Measurements from ENCODE around the gene S100A4.

Gene S100A4

DNA sequence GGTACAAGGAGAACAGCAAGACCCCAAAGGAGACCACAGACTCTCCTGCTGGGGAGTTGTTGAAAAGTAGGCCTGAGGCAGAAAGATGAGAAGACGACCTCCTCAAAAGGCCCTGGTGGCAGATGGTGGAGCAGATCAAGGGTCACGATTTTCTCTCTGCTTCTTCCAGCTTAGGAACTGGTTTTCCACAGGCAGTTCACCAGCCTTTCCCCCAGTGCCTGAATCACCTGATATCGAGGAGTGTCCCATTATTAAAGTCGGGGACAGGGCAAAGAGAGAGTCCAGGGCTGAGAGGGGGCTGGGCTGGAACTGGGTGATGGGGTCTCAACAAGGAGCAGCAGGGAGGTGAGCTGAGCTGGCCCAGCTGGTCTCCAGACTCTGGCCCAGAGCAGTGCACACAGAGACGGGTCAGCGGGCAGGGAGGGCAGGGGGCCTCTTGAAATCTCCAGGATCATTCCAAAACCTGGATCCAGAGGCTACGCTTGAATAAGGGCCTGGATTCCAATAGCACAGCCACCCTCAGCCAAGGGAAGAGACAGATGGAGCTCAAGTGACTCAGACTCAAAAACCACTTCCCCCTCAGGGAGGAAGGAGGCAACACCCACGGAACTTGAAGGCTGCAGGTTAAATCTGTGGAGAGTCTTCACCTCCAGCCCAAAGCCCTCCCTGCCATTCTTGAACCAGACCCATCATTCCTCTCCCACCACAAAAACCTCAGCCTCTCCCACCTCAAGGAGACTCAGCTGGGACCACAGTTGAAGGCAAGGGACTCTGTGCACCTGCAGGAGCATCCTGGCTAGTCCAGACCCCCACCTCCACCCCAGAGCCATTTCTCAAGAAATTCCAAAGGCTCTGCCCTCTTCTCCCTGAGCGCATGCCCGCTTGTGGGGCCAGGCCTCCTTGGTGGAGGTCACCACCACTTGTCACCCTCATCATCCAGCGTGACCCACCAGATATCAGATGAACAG is 4.9 kb downstream of the S100A4 start, which contains the start of gene S100A5:
TSS of gene S100A5 (minus strand) at position 541 of the 968 bp plus-strand sequence. CDS start 743 bp downstream, outside the sequence.
- Histone ChIP-seq H3K4me3 (ENCODE audit: insufficient read depth, low read depth, low read length) (no peak within 1 kb of the TSS), H3K36me3 (ENCODE audit: control insufficient read depth, insufficient read depth, low read length) (no peaks in the 10 kb centered on the region), H3K4me1 (ENCODE audit: control insufficient read depth, insufficient read depth, low read length) (peaks cover 23% of the 10 kb centered on the region), H3K9me3 (ENCODE audit: control insufficient read depth, low read length) (no peaks in the 10 kb centered on the region), H3K27ac (ENCODE audit: insufficient read depth, low read depth, low read length, poor library complexity, severe bottlenecking) (no peak within 1 kb of the TSS), H3K27me3 (ENCODE audit: control insufficient read depth, insufficient read depth, low read length, poor library complexity, severe bottlenecking) (peaks cover 4% of the 10 kb centered on the region)
- 88 to 91% methylated on average over 11 of the region's 11 CpGs for WGBS, 2 experiments

- Histone ChIP-seq H3K27ac (ENCODE audit: insufficient read depth, low read depth, low read length, poor library complexity, severe bottlenecking) (no peak overlapping the region), H3K4me3 (ENCODE audit: insufficient read depth, low read depth, low read length) (no peak overlapping the region), H3K36me3 (ENCODE audit: control insufficient read depth, insufficient read depth, low read length) (no peaks in the 10 kb centered on the region), H3K4me1 (ENCODE audit: control insufficient read depth, insufficient read depth, low read length) (peaks cover 14% of the 10 kb centered on the region), H3K9me3 (ENCODE audit: control insufficient read depth, low read length) (no peaks in the 10 kb centered on the region), H3K27me3 (ENCODE audit: control insufficient read depth, insufficient read depth, low read length, poor library complexity, severe bottlenecking) (peaks cover 4% of the 10 kb centered on the region)
- WGBS, 2 experiments = 95 to 97% methylated on average over 2 to 3 of the region's 4 CpGs
These were observed 6.1 kb downstream of the S100A4 start for GRCh38 chr1:153539395-153540093.

DNA sequence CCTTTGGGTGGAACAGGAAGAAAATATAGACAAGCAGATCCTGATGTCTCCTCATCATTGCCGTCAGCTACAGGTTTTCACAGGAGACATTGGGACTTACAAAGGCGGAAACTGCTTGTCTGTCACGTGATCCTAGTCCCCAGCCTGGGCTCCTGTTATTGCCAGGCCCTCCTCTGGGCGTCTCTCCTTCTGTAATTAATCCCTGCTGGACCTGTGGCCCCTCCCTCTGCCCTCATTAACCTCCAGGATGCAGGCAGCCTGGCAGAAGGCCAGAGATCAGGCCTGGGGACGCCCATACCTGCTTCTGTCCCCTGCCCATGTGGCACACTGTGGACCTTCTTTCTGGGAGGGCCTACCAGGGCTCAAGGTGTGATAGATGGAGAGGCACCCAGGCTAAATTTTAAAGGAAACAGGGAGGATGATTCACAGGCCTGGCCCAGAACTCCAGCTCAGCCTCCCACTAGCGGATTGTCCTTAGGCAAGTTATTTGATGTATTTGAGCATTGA is 7.2 kb downstream of the S100A4 start:
- peaks cover 10% of the 10 kb centered on the region for H3K4me1 ChIP-seq (ENCODE audit: control insufficient read depth, insufficient read depth, low read length)
- H3K4me3 ChIP-seq (ENCODE audit: insufficient read depth, low read depth, low read length) = no peak overlapping the region
- no peaks in the 10 kb centered on the region for H3K9me3 ChIP-seq (ENCODE audit: control insufficient read depth, low read length)
- no peaks in the 10 kb centered on the region for H3K36me3 ChIP-seq (ENCODE audit: control insufficient read depth, insufficient read depth, low read length)
- WGBS, 2 experiments = 34 to 36% methylated on average over 6 of the region's 6 CpGs
- no peak overlapping the region for H3K27ac ChIP-seq (ENCODE audit: insufficient read depth, low read depth, low read length, poor library complexity, severe bottlenecking)
- peaks cover 4% of the 10 kb centered on the region for H3K27me3 ChIP-seq (ENCODE audit: control insufficient read depth, insufficient read depth, low read length, poor library complexity, severe bottlenecking)

- WGBS, 2 experiments = 96 to 97% methylated on average over 6 of the region's 6 CpGs
- Histone ChIP-seq H3K27me3 (ENCODE audit: control insufficient read depth, insufficient read depth, low read length, poor library complexity, severe bottlenecking) (peaks cover 4% of the 10 kb centered on the region), H3K4me3 (ENCODE audit: insufficient read depth, low read depth, low read length) (no peak overlapping the region), H3K9me3 (ENCODE audit: control insufficient read depth, low read length) (no peaks in the 10 kb centered on the region), H3K27ac (ENCODE audit: insufficient read depth, low read depth, low read length, poor library complexity, severe bottlenecking) (no peak overlapping the region), H3K36me3 (ENCODE audit: control insufficient read depth, insufficient read depth, low read length) (no peaks in the 10 kb centered on the region), H3K4me1 (ENCODE audit: control insufficient read depth, insufficient read depth, low read length) (peaks cover 17% of the 10 kb centered on the region)
These were observed 8.3 kb downstream of the S100A4 start for GRCh38 chr1:153537376-153537730.

GRCh38 chr1:153536671-153537375 is 8.8 kb downstream of the S100A4 start:
- WGBS, 2 experiments = 90 to 94% methylated on average over 9 of the region's 9 CpGs
- H3K27me3 ChIP-seq (ENCODE audit: control insufficient read depth, insufficient read depth, low read length, poor library complexity, severe bottlenecking) = peaks cover 4% of the 10 kb centered on the region
- peaks cover 18% of the 10 kb centered on the region for H3K4me1 ChIP-seq (ENCODE audit: control insufficient read depth, insufficient read depth, low read length)
- no peaks in the 10 kb centered on the region for H3K36me3 ChIP-seq (ENCODE audit: control insufficient read depth, insufficient read depth, low read length)
- no peaks in the 10 kb centered on the region for H3K9me3 ChIP-seq (ENCODE audit: control insufficient read depth, low read length)
- no peak overlapping the region for H3K4me3 ChIP-seq (ENCODE audit: insufficient read depth, low read depth, low read length)
- no peak overlapping the region for H3K27ac ChIP-seq (ENCODE audit: insufficient read depth, low read depth, low read length, poor library complexity, severe bottlenecking)

DNA sequence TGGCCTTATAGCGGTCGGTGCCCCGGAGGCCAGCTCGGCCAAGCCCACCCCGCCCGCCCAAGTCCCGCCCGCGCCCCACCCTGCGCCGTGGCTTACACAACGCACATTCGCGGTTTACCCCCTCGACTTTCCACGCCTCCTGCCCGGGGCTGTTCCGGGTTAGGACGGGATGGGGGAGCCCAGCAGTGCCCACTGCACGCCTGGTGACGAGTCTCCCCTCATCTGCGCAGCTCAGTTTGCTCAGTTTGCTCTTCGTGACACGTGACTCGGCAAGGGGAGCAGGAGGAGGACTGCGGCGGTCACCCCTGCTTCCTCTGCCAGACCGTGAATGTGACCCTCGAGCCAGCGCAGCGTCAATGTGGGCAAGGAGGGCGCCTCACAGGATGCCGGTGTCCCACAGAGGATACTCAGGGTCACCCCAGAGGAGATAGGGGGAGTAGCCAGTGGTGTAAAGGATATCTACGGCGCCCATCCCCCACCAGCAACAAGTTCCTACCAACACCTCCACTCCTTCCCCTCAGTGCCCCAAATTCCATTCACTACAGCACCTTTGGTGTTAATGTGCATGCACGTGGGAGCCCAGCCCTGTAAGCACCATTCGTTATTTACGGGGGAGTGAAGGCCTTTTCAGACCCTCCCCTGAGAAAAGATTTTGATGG is 9.5 kb downstream of the S100A4 start:
- Histone ChIP-seq H3K4me3 (ENCODE audit: insufficient read depth, low read depth, low read length) (peak overlapping the region; percentile 10), H3K9me3 (ENCODE audit: control insufficient read depth, low read length) (no peaks in the 10 kb centered on the region), H3K27ac (ENCODE audit: insufficient read depth, low read depth, low read length, poor library complexity, severe bottlenecking) (no peak overlapping the region), H3K36me3 (ENCODE audit: control insufficient read depth, insufficient read depth, low read length) (no peaks in the 10 kb centered on the region), H3K4me1 (ENCODE audit: control insufficient read depth, insufficient read depth, low read length) (peaks cover 18% of the 10 kb centered on the region), H3K27me3 (ENCODE audit: control insufficient read depth, insufficient read depth, low read length, poor library complexity, severe bottlenecking) (peaks cover 4% of the 10 kb centered on the region)
- 65 to 68% methylated on average over 38 of the region's 38 CpGs for WGBS, 2 experiments

GRCh38 chr1:153535242-153536011 is 10.2 kb downstream of the S100A4 start, which contains the start of gene S100A6:
S100A6 (minus strand) TSS chr1:153535991; CDS start chr1:153535339, 652 bp downstream.
- Histone ChIP-seq H3K4me3 (ENCODE audit: insufficient read depth, low read depth, low read length) (peak within 1 kb of the TSS; percentile 10), H3K4me1 (ENCODE audit: control insufficient read depth, insufficient read depth, low read length) (peaks cover 18% of the 10 kb centered on the region), H3K36me3 (ENCODE audit: control insufficient read depth, insufficient read depth, low read length) (no peaks in the 10 kb centered on the region), H3K27me3 (ENCODE audit: control insufficient read depth, insufficient read depth, low read length, poor library complexity, severe bottlenecking) (peaks cover 4% of the 10 kb centered on the region), H3K27ac (ENCODE audit: insufficient read depth, low read depth, low read length, poor library complexity, severe bottlenecking) (no peak within 1 kb of the TSS), H3K9me3 (ENCODE audit: control insufficient read depth, low read length) (no peaks in the 10 kb centered on the region)
- 68 to 70% methylated on average over 18 of the region's 18 CpGs for WGBS, 2 experiments

DNA sequence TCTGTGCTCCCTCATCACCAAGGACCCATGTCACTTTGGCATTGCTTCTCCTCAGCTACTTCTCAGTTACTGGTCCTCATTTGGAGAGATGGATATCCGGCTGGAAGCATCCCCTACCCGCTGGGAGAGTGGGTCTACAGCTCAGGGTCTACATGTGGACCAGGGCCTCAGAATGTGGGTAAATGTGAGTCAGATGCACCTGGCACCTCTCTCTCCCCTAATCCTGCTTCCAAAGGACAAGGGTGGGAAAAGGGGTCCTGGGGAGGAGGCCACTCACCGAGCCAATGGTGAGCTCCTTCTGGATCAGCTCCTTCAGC is 10.7 kb downstream of the S100A4 start:
- H3K36me3 ChIP-seq (ENCODE audit: control insufficient read depth, insufficient read depth, low read length) = no peaks in the 10 kb centered on the region
- peaks cover 18% of the 10 kb centered on the region for H3K4me1 ChIP-seq (ENCODE audit: control insufficient read depth, insufficient read depth, low read length)
- 94 to 95% methylated on average over 3 of the region's 3 CpGs for WGBS, 2 experiments
- H3K4me3 ChIP-seq (ENCODE audit: insufficient read depth, low read depth, low read length) = no peak overlapping the region
- H3K9me3 ChIP-seq (ENCODE audit: control insufficient read depth, low read length) = no peaks in the 10 kb centered on the region
- no peak overlapping the region for H3K27ac ChIP-seq (ENCODE audit: insufficient read depth, low read depth, low read length, poor library complexity, severe bottlenecking)
- H3K27me3 ChIP-seq (ENCODE audit: control insufficient read depth, insufficient read depth, low read length, poor library complexity, severe bottlenecking) = peaks cover 4% of the 10 kb centered on the region

All from ectodermal cell (in vitro differentiated cells).